NT2/D1 (cell line): ENCODE results near the gene SV2C.

ENCODE experiments used
- SUZ12 ChIP-seq: IDR thresholded peaks from 2 replicates; pipeline ENCODE4 v1.6.1; 2011; ENCODE audit not compliant: insufficient read length, insufficient read depth; ENCODE audit errors: extremely low read depth
- YY1 ChIP-seq: IDR thresholded peaks from 2 replicates; pipeline ENCODE4 v1.6.1; 2011; ENCODE audit not compliant: insufficient read length, insufficient read depth
- ZNF274 ChIP-seq: IDR thresholded peaks from 2 replicates; pipeline ENCODE4 v1.6.1; 2011; ENCODE audit warnings: mild to moderate bottlenecking, low read depth, low read length

DNA sequence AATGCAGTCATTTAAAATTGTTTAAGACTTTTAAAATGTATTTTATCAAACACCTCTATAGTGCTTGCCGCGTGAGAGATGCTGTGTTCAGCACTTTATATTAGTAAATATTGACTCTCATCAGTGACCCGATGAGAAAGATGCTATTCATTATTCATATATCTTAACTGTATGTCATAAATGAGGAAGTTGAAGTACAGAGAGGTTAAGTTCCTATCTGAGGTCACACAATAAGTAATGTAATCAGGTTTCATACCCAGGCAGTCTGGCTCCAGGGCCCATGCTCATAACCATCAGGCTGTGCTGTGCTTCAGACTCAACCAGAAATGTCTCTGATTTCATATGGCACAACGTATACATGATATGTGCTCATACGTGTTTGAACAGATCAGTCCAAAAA is 119.0 kb downstream of the SV2C start:
- TF ChIP-seq YY1 (no peak), ZNF274 (no peak), SUZ12 (no peak)
